Panc1 (cell line): ENCODE data around the gene TIMMDC1. TPM values are rescaled to one million over a fixed set of nuclear protein-coding genes. Genes with fewer than 3 reads are reported as not detected.
A peak's percentile ranks its signal among the peaks of the same experiment; 100 is the strongest.

Source experiments
- ATAC-seq: fragments of 200-7000 bp; cut with Tn5 transposase; 2 replicates; pipeline ENCODE4 v1.9.1; 2020; ENCODE audit warnings: mild to moderate bottlenecking, moderate library complexity
- BruUV-seq: library from RNA; stranded (reverse); fragments of 400-500 nt; replicated peaks from 2 replicates; lab custom pipeline; 2021; lab: Mats Ljungman, UMichigan
- CTCF ChIA-PET: fragments of 300-600 bp; sonication (Branson Sonifier 250); formaldehyde crosslinking; loops from one replicate; lab custom pipeline; 2022; ENCODE audit warnings: antibody characterized with exemption; lab: Charles Lee
- POLR2A ChIA-PET: fragments of 300-600 bp; sonication (Branson Sonifier 250); formaldehyde crosslinking; loops from one replicate; lab custom pipeline; 2022; ENCODE audit warnings: antibody characterized with exemption; lab: Charles Lee
- DNase-seq: peaks from one replicate; pipeline ENCODE4 v3.0.0-alpha.2; 2010; ENCODE audit warnings: low read depth, low spot score
- H3K27ac ChIP-seq: 2 replicates; pipeline ENCODE4 v1.5.1; 2011; ENCODE audit warnings: mild to moderate bottlenecking, low read length, inconsistent platforms
- H3K27me3 ChIP-seq: fragments of 200-500 bp; sonication (Bioruptor generic); 2 replicates; pipeline ENCODE4 v1.6.0; 2014; ENCODE audit warnings: low read length, inconsistent platforms; ENCODE audit not compliant: control insufficient read depth, insufficient read depth
- H3K36me3 ChIP-seq: fragments of 200-500 bp; sonication (Bioruptor generic); 2 replicates; pipeline ENCODE4 v1.5.1; 2014; ENCODE audit warnings: inconsistent platforms, mild to moderate bottlenecking, low read length, moderate library complexity; ENCODE audit not compliant: control insufficient read depth, insufficient read depth
- H3K4me1 ChIP-seq: 2 replicates; pipeline ENCODE4 v1.5.1; 2011; ENCODE audit warnings: inconsistent platforms, mild to moderate bottlenecking, low read length, moderate library complexity; ENCODE audit not compliant: control insufficient read depth, insufficient read depth
- H3K4me3 ChIP-seq, 2 experiments: 2 replicates each; pipeline ENCODE4 v1.5.1; 2011 to 2012; ENCODE audit warnings: low read depth in 2 of 2, low read length in 2 of 2, mild to moderate bottlenecking in 2 of 2, inconsistent platforms in 1 of 2, moderate library complexity in 1 of 2
- H3K9me3 ChIP-seq: fragments of 200-500 bp; sonication (Bioruptor generic); 2 replicates; pipeline ENCODE4 v1.5.1; 2014; ENCODE audit warnings: low read depth, mild to moderate bottlenecking, inconsistent platforms, low read length, moderate library complexity; ENCODE audit not compliant: control insufficient read depth, insufficient read depth
- CTCF ChIP-seq: fragments of 450-650 bp; IDR thresholded peaks from 2 replicates; pipeline ENCODE4 v1.5.1; 2017; ENCODE audit warnings: mild to moderate bottlenecking
- POLR2AphosphoS5 ChIP-seq: IDR thresholded peaks from 2 replicates; pipeline ENCODE4 v1.6.1; 2012; ENCODE audit warnings: mild to moderate bottlenecking, low read depth, low read length, moderate library complexity
- SIN3A ChIP-seq: IDR thresholded peaks from 2 replicates; pipeline ENCODE4 v1.6.1; 2012; ENCODE audit warnings: low read depth, mild to moderate bottlenecking, low read length, moderate library complexity, borderline replicate concordance; ENCODE audit not compliant: insufficient read depth
- TCF7L2 ChIP-seq: IDR thresholded peaks from 2 replicates; pipeline ENCODE4 v1.6.1; 2011; ENCODE audit warnings: mild to moderate bottlenecking, low read depth, low read length, inconsistent platforms
- in situ Hi-C: cut with HindIII; loops from 2 replicates; pipeline ENCODE4 v1.10.0; 2016; ENCODE audit warnings: low sequenced_read_pairs, low pct_unique_long_range_greater_than_20kb
- intact Hi-C: fragments of 100-400 bp; cut with micrococcal nuclease; formaldehyde crosslinking; loops from one replicate; pipeline ENCODE4 v1.10.0; 2022; ENCODE audit not compliant: unreplicated experiment
- total RNA-seq: library from RNA; stranded (reverse); gene quantifications from one replicate; pipeline ENCODE4 v1.2.1, GENCODE V29; 2021; ENCODE audit not compliant: unreplicated experiment
- TF ChIP-seq, protein P1 (sequence below), 2 experiments: IDR thresholded peaks; 2 replicates each; pipeline ENCODE4 v1.6.1; 2011 to 2012; ENCODE audit warnings: low read depth in 2 of 2, control low read depth in 1 of 2, low read length in 1 of 2, mild to moderate bottlenecking in 1 of 2, moderate library complexity in 1 of 2; ENCODE audit not compliant: insufficient read depth in 1 of 2

Gene TIMMDC1
- total RNA-seq, 1 experiment from 2014 or later = 170 TPM

DNA sequence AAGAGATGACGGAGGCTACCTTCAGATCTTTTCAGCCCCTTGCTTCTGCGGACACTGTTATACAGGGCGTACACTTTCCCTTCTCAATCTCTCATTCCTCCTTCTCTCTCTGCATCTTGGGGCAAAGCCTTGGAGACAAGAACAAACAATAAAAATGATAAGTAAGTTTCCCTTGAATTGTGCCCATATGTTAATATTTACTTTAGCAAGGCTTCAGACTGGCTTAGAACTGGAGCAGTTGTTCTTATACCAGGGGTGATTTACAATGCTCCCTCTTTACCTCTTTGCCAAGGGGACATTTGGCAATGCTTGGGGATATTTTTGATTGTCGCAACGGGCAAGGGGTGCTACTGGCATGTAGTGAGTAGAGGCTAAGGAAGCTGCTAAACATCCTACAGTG, 29.4 kb downstream of the TIMMDC1 start:
- no peak for TF ChIP-seq SIN3A
- no peak for TF ChIP-seq CTCF
- TF ChIP-seq, protein P1, sequence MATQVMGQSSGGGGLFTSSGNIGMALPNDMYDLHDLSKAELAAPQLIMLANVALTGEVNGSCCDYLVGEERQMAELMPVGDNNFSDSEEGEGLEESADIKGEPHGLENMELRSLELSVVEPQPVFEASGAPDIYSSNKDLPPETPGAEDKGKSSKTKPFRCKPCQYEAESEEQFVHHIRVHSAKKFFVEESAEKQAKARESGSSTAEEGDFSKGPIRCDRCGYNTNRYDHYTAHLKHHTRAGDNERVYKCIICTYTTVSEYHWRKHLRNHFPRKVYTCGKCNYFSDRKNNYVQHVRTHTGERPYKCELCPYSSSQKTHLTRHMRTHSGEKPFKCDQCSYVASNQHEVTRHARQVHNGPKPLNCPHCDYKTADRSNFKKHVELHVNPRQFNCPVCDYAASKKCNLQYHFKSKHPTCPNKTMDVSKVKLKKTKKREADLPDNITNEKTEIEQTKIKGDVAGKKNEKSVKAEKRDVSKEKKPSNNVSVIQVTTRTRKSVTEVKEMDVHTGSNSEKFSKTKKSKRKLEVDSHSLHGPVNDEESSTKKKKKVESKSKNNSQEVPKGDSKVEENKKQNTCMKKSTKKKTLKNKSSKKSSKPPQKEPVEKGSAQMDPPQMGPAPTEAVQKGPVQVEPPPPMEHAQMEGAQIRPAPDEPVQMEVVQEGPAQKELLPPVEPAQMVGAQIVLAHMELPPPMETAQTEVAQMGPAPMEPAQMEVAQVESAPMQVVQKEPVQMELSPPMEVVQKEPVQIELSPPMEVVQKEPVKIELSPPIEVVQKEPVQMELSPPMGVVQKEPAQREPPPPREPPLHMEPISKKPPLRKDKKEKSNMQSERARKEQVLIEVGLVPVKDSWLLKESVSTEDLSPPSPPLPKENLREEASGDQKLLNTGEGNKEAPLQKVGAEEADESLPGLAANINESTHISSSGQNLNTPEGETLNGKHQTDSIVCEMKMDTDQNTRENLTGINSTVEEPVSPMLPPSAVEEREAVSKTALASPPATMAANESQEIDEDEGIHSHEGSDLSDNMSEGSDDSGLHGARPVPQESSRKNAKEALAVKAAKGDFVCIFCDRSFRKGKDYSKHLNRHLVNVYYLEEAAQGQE (IDR thresholded peaks at IDR 0.05; ENCODE audit: insufficient read depth in 1 of 2, low read depth in 2 of 2, low read length in 1 of 2) = no peak
- TF ChIP-seq TCF7L2 = no peak
- no peak for TF ChIP-seq POLR2AphosphoS5

GRCh38 chr3:119529883-119530282, 31.5 kb downstream of the TIMMDC1 start:
- in situ Hi-C loops = no loop called here
- POLR2A ChIA-PET = no interaction called here
- TF ChIP-seq SIN3A (no peak), POLR2AphosphoS5 (no peak), TCF7L2 (no peak), CTCF (no peak)
- TF ChIP-seq, protein P1 (IDR thresholded peaks at IDR 0.05; ENCODE audit: insufficient read depth in 1 of 2, low read depth in 2 of 2, low read length in 1 of 2) = no peak
- DNase-seq (no peak), ATAC-seq (0 out of 2 replicates have a peak, but pooled peaks have one; percentile 42)
- Histone ChIP-seq H3K27me3 (no peaks in the 10 kb centered on the region), H3K4me1 (no peaks in the 10 kb centered on the region), H3K9me3 (no peaks in the 10 kb centered on the region), H3K36me3 (no peaks in the 10 kb centered on the region; the same call in 1 of the 2 replicates), H3K4me3 (no peak overlapping the region), H3K27ac (no peak overlapping the region)
- CTCF ChIA-PET = no interaction called here
- intact Hi-C loops = no loop called here
- no TSS peak for BruUV-seq

More for the DNA sequence above, 29.4 kb downstream of the TIMMDC1 start:
- intact Hi-C loops = no loop called here
- in situ Hi-C loops = no loop called here
- CTCF ChIA-PET = no interaction called here
- H3K27me3 ChIP-seq = no peaks in the 10 kb centered on the region
- no peak overlapping the region for H3K27ac ChIP-seq
- POLR2A ChIA-PET = no interaction called here
- peaks cover 6% of the 10 kb centered on the region; the same call in 1 of the 2 replicates for H3K36me3 ChIP-seq
- BruUV-seq = no TSS peak
- H3K4me1 ChIP-seq = no peaks in the 10 kb centered on the region
- no peak for ATAC-seq
- no peaks in the 10 kb centered on the region for H3K9me3 ChIP-seq
- no peak overlapping the region for H3K4me3 ChIP-seq
- no peak for DNase-seq
